Activated CD4-positive, alpha-beta T cell treated with anti-CD3 and anti-CD28 coated beads, Interleukin-2, Interleukin-6, amounts not matched to agents 100 ng/mL and 50 ng/mL, durations not matched to agents 16 hours and 8 hours (primary cell): ENCODE data around the gene ADCY1.
"Not testable (repeated sequence)": the region's sequence is repeated elsewhere in the genome, so short reads cannot be mapped to it uniquely, and the experiment has no call there.

Source experiments
- DNase-seq: peaks from one replicate; pipeline ENCODE4 v3.0.0-alpha.2; 2020

ADCY1 gene

DNA sequence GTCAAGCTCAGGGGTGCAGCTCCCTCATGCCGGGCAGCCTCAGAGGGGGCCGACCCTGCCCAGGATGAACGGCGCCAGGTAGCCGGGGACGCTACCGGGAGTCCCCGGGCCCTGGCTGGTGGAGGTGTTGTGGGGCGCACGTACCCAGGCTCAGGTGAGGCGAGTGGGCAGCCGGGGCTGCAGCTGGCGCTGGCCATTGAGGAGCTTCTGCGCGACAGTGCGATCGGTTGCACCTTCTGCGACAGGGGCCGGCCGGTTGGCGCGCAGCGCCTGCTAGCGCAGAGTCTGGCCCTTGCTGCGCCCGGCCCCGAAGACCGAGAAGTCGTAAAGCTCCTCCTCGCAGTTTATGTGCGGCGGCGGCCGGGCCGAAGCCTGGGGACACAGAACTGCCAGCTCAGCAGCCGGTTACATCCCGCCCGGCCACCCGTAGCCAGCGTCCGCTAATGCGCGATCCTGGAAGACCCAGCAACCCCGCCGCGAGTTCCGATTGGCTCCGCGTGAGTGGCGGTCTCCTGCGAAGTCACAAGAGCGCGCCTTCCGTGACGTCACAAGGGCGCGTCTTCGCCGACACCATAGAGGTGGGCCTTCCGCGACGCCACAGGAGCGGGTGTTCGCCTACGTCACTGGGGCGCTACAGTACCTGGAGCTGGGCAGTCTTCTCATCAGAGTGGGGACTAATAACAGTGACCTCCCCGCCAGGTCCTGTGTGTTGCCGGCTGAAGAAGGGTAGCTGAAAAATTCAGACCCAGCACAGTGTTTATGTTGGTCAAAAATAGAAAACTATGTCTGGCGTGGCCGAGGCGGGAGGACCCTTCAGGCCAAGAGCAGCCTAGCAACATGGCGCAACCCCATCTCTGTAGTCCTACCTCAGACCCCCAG is 194.6 kb downstream of the ADCY1 start:
- DNase-seq: peak; percentile 99

GRCh38 chr7:45769626-45770025 is 195.5 kb downstream of the ADCY1 start:
- not testable (repeated sequence) for DNase-seq
